A673 (cell line): Measurements from ENCODE around the gene NACC2. TPM values are rescaled to one million over a fixed set of nuclear protein-coding genes. Genes with fewer than 3 reads are reported as not detected.

ENCODE experiments used
- BruUV-seq: library from RNA; stranded (reverse); fragments of 400-500 nt; replicated peaks from 2 replicates; lab custom pipeline; 2021; lab: Mats Ljungman, UMichigan
- CTCF ChIA-PET: fragments of 300-600 bp; sonication (Branson Sonifier 250); formaldehyde crosslinking; loops from one replicate; lab custom pipeline; 2022; ENCODE audit warnings: antibody characterized with exemption; lab: Charles Lee
- POLR2A ChIA-PET: fragments of 300-600 bp; sonication (Branson Sonifier 250); formaldehyde crosslinking; loops from one replicate; lab custom pipeline; 2022; ENCODE audit warnings: antibody characterized with exemption; ENCODE audit not compliant: low non-redundant PET; lab: Charles Lee
- DNase-seq: peaks from one replicate; pipeline ENCODE4 v3.0.0-alpha.2; 2015; ENCODE audit warnings: low spot score
- H3K27ac ChIP-seq: fragments of 200-600 bp; sonication (generic); 2 replicates; pipeline ENCODE4 v1.5.1; 2016; ENCODE audit warnings: mixed run types, low read depth, mild to moderate bottlenecking, mixed read lengths, antibody characterized with exemption, low read length; ENCODE audit not compliant: poor library complexity, severe bottlenecking
- H3K27me3 ChIP-seq: fragments of 200-600 bp; sonication (generic); replicated peaks from 2 replicates; pipeline ENCODE4 v1.6.1; 2017; ENCODE audit warnings: mixed run types, low read depth, mild to moderate bottlenecking, mixed read lengths, antibody characterized with exemption, low read length; ENCODE audit not compliant: insufficient read depth, poor library complexity
- H3K36me3 ChIP-seq: fragments of 200-600 bp; sonication (generic); 2 replicates; pipeline ENCODE4 v1.6.1; 2016; ENCODE audit warnings: mixed run types, mild to moderate bottlenecking, mixed read lengths, antibody characterized with exemption, low read length; ENCODE audit not compliant: insufficient read depth, poor library complexity, severe bottlenecking
- H3K4me1 ChIP-seq: fragments of 200-600 bp; sonication (generic); 2 replicates; pipeline ENCODE4 v1.6.1; 2017; ENCODE audit warnings: mixed run types, mild to moderate bottlenecking, mixed read lengths, antibody characterized with exemption, low read length; ENCODE audit not compliant: insufficient read depth, poor library complexity, severe bottlenecking
- H3K4me3 ChIP-seq: fragments of 200-600 bp; sonication (generic); 2 replicates; pipeline ENCODE4 v1.5.1; 2016; ENCODE audit warnings: low read depth, mixed run types, mild to moderate bottlenecking, mixed read lengths, low read length; ENCODE audit not compliant: poor library complexity, severe bottlenecking
- H3K9me3 ChIP-seq: fragments of 200-600 bp; sonication (generic); 2 replicates; pipeline ENCODE4 v1.6.1; 2016; ENCODE audit warnings: mixed run types, low read depth, mild to moderate bottlenecking, mixed read lengths, antibody characterized with exemption, low read length; ENCODE audit not compliant: poor library complexity, severe bottlenecking
- EZH2 ChIP-seq: fragments of 200-600 bp; sonication (generic); IDR thresholded peaks from 2 replicates; pipeline ENCODE4 v1.6.1; 2017; ENCODE audit warnings: borderline replicate concordance, low read depth, mild to moderate bottlenecking, mixed read lengths, antibody characterized with exemption, low read length; ENCODE audit not compliant: poor library complexity, severe bottlenecking
- intact Hi-C: fragments of 100-400 bp; cut with micrococcal nuclease; formaldehyde crosslinking; loops from one replicate; pipeline ENCODE4 v1.10.0; 2022; ENCODE audit not compliant: unreplicated experiment
- total RNA-seq: library from RNA; stranded (reverse); gene quantifications from 2 replicates; pipeline ENCODE4 v1.2.3, GENCODE V29; 2021
- TF ChIP-seq, protein P1 (sequence below): fragments of 300-800, 200-600 bp; sonication (generic); conservative IDR thresholded peaks from 2 replicates; pipeline ENCODE4 v1.5.1; 2017; ENCODE audit warnings: low read depth, mild to moderate bottlenecking, antibody characterized with exemption, low read length, moderate library complexity, mixed read lengths

Gene NACC2
- total RNA-seq, 1 experiment from 2014 or later, result 19.5 TPM

DNA sequence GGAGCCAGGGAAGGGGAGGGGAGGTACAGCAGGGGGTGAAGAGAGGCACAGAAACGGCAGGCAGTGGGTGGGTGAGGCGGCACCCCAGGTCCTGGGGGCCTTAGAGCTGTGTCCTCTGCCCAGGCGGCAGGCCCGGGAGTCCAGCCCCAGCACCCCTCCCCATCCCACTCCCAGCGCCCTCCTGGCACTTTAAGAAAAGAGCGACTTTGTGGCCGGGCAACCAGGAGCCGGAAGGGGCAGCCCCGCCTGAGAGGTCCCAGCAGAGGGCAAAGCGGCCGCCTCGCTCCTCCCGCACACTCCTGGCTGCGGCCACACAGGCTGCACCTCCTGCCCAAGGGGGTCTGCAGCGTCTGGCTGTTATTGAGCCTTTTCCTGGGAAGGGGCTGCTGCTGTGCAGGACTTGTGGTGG, 42.6 kb downstream of the NACC2 start:
- Histone ChIP-seq H3K36me3 (peaks cover 10% of the 10 kb centered on the region), H3K4me1 (peaks cover 83% of the 10 kb centered on the region), H3K9me3 (no peaks in the 10 kb centered on the region), H3K4me3 (peak overlapping the region; percentile 96), H3K27ac (peak overlapping the region; percentile 97), H3K27me3 (no peaks in the 10 kb centered on the region)
- TF ChIP-seq, protein P1, sequence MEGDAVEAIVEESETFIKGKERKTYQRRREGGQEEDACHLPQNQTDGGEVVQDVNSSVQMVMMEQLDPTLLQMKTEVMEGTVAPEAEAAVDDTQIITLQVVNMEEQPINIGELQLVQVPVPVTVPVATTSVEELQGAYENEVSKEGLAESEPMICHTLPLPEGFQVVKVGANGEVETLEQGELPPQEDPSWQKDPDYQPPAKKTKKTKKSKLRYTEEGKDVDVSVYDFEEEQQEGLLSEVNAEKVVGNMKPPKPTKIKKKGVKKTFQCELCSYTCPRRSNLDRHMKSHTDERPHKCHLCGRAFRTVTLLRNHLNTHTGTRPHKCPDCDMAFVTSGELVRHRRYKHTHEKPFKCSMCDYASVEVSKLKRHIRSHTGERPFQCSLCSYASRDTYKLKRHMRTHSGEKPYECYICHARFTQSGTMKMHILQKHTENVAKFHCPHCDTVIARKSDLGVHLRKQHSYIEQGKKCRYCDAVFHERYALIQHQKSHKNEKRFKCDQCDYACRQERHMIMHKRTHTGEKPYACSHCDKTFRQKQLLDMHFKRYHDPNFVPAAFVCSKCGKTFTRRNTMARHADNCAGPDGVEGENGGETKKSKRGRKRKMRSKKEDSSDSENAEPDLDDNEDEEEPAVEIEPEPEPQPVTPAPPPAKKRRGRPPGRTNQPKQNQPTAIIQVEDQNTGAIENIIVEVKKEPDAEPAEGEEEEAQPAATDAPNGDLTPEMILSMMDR, result no peak
- TF ChIP-seq EZH2, result no peak
- DNase-seq, result no peak
- no TSS peak for BruUV-seq
- intact Hi-C loops, result loop anchor here (5.0 kb wide), 1 partner anchor 85 kb away; no protein-coding TSS in a partner anchor
- ChIA-PET POLR2A (no interaction called here), CTCF (no interaction called here)

DNA sequence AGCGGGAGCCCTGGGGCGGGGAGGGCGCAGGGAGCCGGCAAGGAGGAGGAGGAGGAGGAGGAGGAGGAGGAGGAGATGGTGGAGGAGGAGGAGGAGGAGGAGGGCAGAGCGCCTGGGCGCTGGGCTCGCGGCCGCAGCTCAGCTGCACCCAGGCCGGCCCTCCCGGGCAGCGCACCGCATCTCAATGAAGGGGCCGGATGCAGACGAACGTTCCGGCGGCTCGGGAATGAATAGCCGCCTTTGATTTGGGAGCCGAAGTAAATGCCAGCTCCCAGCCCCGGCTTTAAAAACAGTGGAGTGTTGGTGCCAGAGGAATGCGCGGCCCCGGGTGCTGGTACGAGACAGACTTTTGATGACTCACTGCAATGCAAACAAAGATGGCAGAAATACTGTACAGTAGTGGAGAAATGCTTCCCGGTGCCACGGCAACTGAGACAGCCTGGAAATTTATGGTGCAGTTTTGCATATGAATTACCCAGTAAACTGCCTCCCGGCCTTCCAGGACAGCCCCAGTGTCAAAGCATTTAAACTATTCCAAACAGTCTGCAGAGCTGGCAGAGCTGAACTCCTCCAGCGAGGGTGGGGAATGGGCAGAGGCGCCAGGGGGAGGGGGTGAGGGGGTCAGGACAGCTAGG, 43.1 kb downstream of the NACC2 start:
- no TSS peak for BruUV-seq
- H3K27ac ChIP-seq, result peak overlapping the region; percentile 97
- intact Hi-C loops, result loop anchor here (5.0 kb wide), 1 partner anchor 85 kb away; no protein-coding TSS in a partner anchor
- peaks cover 83% of the 10 kb centered on the region for H3K4me1 ChIP-seq
- no peaks in the 10 kb centered on the region for H3K9me3 ChIP-seq
- H3K4me3 ChIP-seq, result peak overlapping the region; percentile 96
- peak; percentile 96 for DNase-seq
- no peak for TF ChIP-seq EZH2
- TF ChIP-seq, protein P1, result no peak
- CTCF ChIA-PET, result no interaction called here
- POLR2A ChIA-PET, result no interaction called here
- H3K36me3 ChIP-seq, result peaks cover 10% of the 10 kb centered on the region
- no peaks in the 10 kb centered on the region for H3K27me3 ChIP-seq

DNA sequence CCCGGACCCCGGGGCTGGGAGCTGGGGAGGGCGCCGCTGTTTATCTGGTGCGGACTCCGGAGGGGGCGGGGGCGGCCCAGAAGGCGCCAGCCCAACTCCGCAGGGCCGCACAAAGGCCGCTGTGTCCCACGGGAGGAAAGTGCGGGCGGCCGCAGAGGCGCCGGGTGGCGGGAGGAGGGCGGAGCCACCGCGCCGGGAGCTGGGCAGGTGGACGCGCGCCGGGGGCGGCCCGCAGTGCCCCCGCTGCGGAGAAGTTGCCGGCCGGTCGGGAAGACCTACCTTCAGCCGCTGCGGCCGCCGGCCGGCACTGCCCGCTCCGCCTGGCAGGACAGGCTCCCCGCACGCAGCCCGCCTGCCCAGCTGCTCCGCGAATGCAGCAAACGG, 43.6 kb downstream of the NACC2 start:
- intact Hi-C loops, result loop anchor here (5.0 kb wide), 1 partner anchor 84 kb away; no protein-coding TSS in a partner anchor
- DNase-seq, result peak; percentile 64
- peak overlapping the region; percentile 97 for H3K27ac ChIP-seq

More for the DNA sequence above, 43.6 kb downstream of the NACC2 start:
- BruUV-seq, result no TSS peak
- ChIA-PET POLR2A (no interaction called here), CTCF (no interaction called here)
- no peaks in the 10 kb centered on the region for H3K9me3 ChIP-seq
- no peaks in the 10 kb centered on the region for H3K27me3 ChIP-seq
- H3K36me3 ChIP-seq, result peaks cover 11% of the 10 kb centered on the region
- peaks cover 83% of the 10 kb centered on the region for H3K4me1 ChIP-seq
- peak overlapping the region; percentile 96 for H3K4me3 ChIP-seq
- no peak for TF ChIP-seq EZH2
- TF ChIP-seq, protein P1, result no peak
